Karpas-422 (cell line): ENCODE results near the gene MX2. TPM values are rescaled to one million over a fixed set of nuclear protein-coding genes. Genes with fewer than 3 reads are reported as not detected.

Experiments
- DNase-seq: peaks from one replicate; pipeline ENCODE4 v3.0.0-alpha.2; 2015
- H2AFZ ChIP-seq: fragments of 200-600 bp; sonication (generic); 2 replicates; pipeline ENCODE4 v1.6.1; 2014; ENCODE audit warnings: antibody characterized with exemption, low read length, mixed read lengths
- H3K27ac ChIP-seq: fragments of 200-600 bp; sonication (generic); 2 replicates; pipeline ENCODE4 v1.5.1; 2014; ENCODE audit warnings: mild to moderate bottlenecking, low read length, moderate library complexity
- H3K27me3 ChIP-seq: fragments of 200-600 bp; sonication (generic); 2 replicates; pipeline ENCODE4 v1.6.1; 2014; ENCODE audit warnings: low read length, mixed read lengths
- H3K36me3 ChIP-seq: fragments of 200-600 bp; sonication (generic); 2 replicates; pipeline ENCODE4 v1.6.1; 2014; ENCODE audit warnings: low read length, mixed read lengths; ENCODE audit not compliant: insufficient read depth
- H3K4me1 ChIP-seq: fragments of 200-600 bp; sonication (generic); 2 replicates; pipeline ENCODE4 v1.6.1; 2014; ENCODE audit warnings: mild to moderate bottlenecking, low read length, mixed read lengths
- H3K4me2 ChIP-seq: fragments of 200-600 bp; sonication (generic); 2 replicates; pipeline ENCODE4 v1.6.1; 2014; ENCODE audit warnings: low read length, low read depth, mild to moderate bottlenecking; ENCODE audit not compliant: poor library complexity, severe bottlenecking
- H3K4me3 ChIP-seq: fragments of 200-600 bp; sonication (generic); 2 replicates; pipeline ENCODE4 v1.5.1; 2014; ENCODE audit warnings: mild to moderate bottlenecking, antibody characterized with exemption, low read length, mixed read lengths
- H3K79me2 ChIP-seq: fragments of 200-600 bp; sonication (generic); 2 replicates; pipeline ENCODE4 v1.6.1; 2014; ENCODE audit warnings: mild to moderate bottlenecking, low read length, mixed read lengths
- H3K9ac ChIP-seq: fragments of 200-600 bp; sonication (generic); 2 replicates; pipeline ENCODE4 v1.6.0; 2014; ENCODE audit warnings: low read length
- H3K9me2 ChIP-seq: fragments of 200-600 bp; sonication (generic), shearing (Covaris generic); replicated peaks from 2 replicates; pipeline ENCODE4 v1.6.0; 2014; ENCODE audit warnings: mild to moderate bottlenecking, low read length, moderate library complexity; ENCODE audit not compliant: insufficient read depth
- H3K9me3 ChIP-seq: fragments of 300-700, 200-600 bp; sonication (generic); 2 replicates; pipeline ENCODE4 v1.6.1; 2014; ENCODE audit warnings: low read length, mixed read lengths
- H4K20me1 ChIP-seq: fragments of 200-600 bp; sonication (generic); 2 replicates; pipeline ENCODE4 v1.6.1; 2014; ENCODE audit warnings: mild to moderate bottlenecking, antibody characterized with exemption, low read length, low read depth; ENCODE audit not compliant: insufficient read depth
- total RNA-seq: library from RNA; depleted of rRNA; stranded (reverse); fragments of >200 nt; shearing (Covaris generic); gene quantifications from 2 replicates; pipeline ENCODE4 v1.2.3, GENCODE V29; 2014; ENCODE audit warnings: low replicate concordance; rRNA removed

MX2 gene
- total RNA-seq, 1 experiment from 2014 or later: 27.8 TPM

GRCh38 chr21:41453198-41453597 lies 91.4 kb downstream of the MX2 start:
- no peak overlapping the region for H2AFZ ChIP-seq
- peaks cover 3% of the 10 kb centered on the region; the same call in 1 of the 2 replicates for H3K36me3 ChIP-seq
- H3K9ac ChIP-seq: no peak overlapping the region
- H3K27ac ChIP-seq: no peak overlapping the region
- no peak overlapping the region for H3K4me3 ChIP-seq
- no peaks in the 10 kb centered on the region for H3K9me3 ChIP-seq
- no peak overlapping the region for H3K4me2 ChIP-seq
- no peaks in the 10 kb centered on the region for H3K79me2 ChIP-seq
- DNase-seq: no peak
- H3K9me2 ChIP-seq: no peaks in the 10 kb centered on the region
- no peaks in the 10 kb centered on the region for H3K27me3 ChIP-seq
- H4K20me1 ChIP-seq: no peaks in the 10 kb centered on the region
- H3K4me1 ChIP-seq: no peaks in the 10 kb centered on the region

- H3K9me3 ChIP-seq: no peaks in the 10 kb centered on the region
- H3K27me3 ChIP-seq: no peaks in the 10 kb centered on the region
- H3K4me2 ChIP-seq: no peak overlapping the region
- H3K9me2 ChIP-seq: no peaks in the 10 kb centered on the region
- H3K4me1 ChIP-seq: no peaks in the 10 kb centered on the region
- H2AFZ ChIP-seq: no peak overlapping the region
- no peaks in the 10 kb centered on the region for H4K20me1 ChIP-seq
- no peak overlapping the region for H3K4me3 ChIP-seq
- DNase-seq: no peak
- no peaks in the 10 kb centered on the region for H3K79me2 ChIP-seq
- peaks cover 3% of the 10 kb centered on the region; the same call in 1 of the 2 replicates for H3K36me3 ChIP-seq
- H3K27ac ChIP-seq: no peak overlapping the region
- H3K9ac ChIP-seq: no peak overlapping the region
Observed at GRCh38 chr21:41453761-41454160, 91.9 kb downstream of the MX2 start.

- Histone ChIP-seq H3K4me3 (no peak overlapping the region), H3K79me2 (no peaks in the 10 kb centered on the region), H3K9ac (no peak overlapping the region), H3K36me3 (no peaks in the 10 kb centered on the region), H3K4me1 (no peaks in the 10 kb centered on the region), H4K20me1 (no peaks in the 10 kb centered on the region), H3K9me3 (no peaks in the 10 kb centered on the region), H3K27me3 (no peaks in the 10 kb centered on the region), H3K9me2 (no peaks in the 10 kb centered on the region), H3K27ac (no peak overlapping the region), H2AFZ (no peak overlapping the region), H3K4me2 (no peak overlapping the region)
- no peak for DNase-seq
Observed at GRCh38 chr21:41458121-41458520, 96.3 kb downstream of the MX2 start.

GRCh38 chr21:41458559-41458958 lies 96.7 kb downstream of the MX2 start:
- Histone ChIP-seq H2AFZ (no peak overlapping the region), H3K9ac (no peak overlapping the region), H3K4me2 (no peak overlapping the region), H4K20me1 (no peaks in the 10 kb centered on the region), H3K27me3 (no peaks in the 10 kb centered on the region), H3K36me3 (no peaks in the 10 kb centered on the region), H3K27ac (no peak overlapping the region), H3K9me2 (no peaks in the 10 kb centered on the region), H3K79me2 (no peaks in the 10 kb centered on the region), H3K4me3 (no peak overlapping the region), H3K4me1 (no peaks in the 10 kb centered on the region), H3K9me3 (no peaks in the 10 kb centered on the region)
- DNase-seq: no peak

Other genes starting within 250 kb of the MX2 start
- not detected in 2 replicates for gene BACE2, start 193.9 kb upstream of the MX2 start, total RNA-seq
- gene FAM3B, start 45.2 kb upstream of the MX2 start, total RNA-seq: not detected in 2 replicates
- gene MX1, start 64.2 kb downstream of the MX2 start, total RNA-seq: 90.0 and 108 TPM in 2 replicates
- gene TMPRSS2, start 146.1 kb downstream of the MX2 start, total RNA-seq: not detected in 2 replicates